HG02678 (cell line): ENCODE results near the gene OVOL3.
"Not testable (repeated sequence)": the region's sequence is repeated elsewhere in the genome, so short reads cannot be mapped to it uniquely, and the experiment has no call there.

ENCODE experiments used
- ATAC-seq: cut with Tn5 transposase; IDR thresholded peaks from one replicate; pipeline ENCODE4 v1.9.1; 2021; ENCODE audit warnings: mild to moderate bottlenecking, moderate library complexity; ENCODE audit not compliant: unreplicated experiment

OVOL3 gene

GRCh38 chr19:36125557-36125956, 14.6 kb downstream of the OVOL3 start:
- no peak for ATAC-seq

GRCh38 chr19:36128392-36128736, 17.4 kb downstream of the OVOL3 start:
- no peak for ATAC-seq

DNA sequence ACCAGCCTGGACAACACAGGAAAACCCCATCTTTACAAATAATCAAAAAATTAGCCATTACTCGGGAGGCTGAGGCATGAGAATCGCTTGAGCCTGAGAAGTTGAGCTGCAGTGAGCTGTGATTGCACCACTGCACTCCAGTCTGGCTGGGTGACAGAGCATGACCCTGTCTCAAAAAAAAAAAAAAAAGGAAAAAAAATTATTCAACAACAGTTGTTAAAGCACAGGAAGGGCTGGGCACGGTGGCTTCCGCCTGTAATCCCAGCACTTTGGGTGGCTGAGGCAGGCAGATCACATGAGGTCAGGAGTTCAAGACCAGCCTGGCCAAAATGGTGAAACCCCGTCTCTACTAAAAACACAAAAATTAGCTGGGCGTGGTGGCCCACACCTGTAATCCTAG, 20.3 kb downstream of the OVOL3 start:
- not testable (repeated sequence) for ATAC-seq

- not testable (repeated sequence) for ATAC-seq
These were observed 23.9 kb downstream of the OVOL3 start for GRCh38 chr19:36134867-36135266.

GRCh38 chr19:36136964-36137686, 26.2 kb downstream of the OVOL3 start:
- no peak for ATAC-seq

DNA sequence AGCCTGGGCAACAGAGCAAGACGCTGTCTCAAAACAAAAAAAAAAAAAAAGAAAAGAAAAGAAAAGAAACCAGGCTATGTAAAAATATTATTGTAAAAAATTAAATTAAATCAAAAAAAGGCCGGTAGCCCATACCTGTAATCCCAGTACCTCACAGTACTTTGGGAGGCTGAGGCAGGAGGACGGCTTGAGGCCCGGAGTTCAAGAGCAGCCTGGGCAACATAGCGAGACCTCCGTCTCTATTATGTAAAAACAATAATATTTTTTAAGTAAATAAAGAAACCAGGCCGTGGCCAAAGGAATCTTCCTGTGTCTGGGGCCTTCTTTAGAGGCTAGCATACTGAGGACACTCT, 28.2 kb downstream of the OVOL3 start:
- no peak for ATAC-seq

GRCh38 chr19:36139473-36140303, 28.7 kb downstream of the OVOL3 start, which contains the start of gene CAPNS1:
Gene CAPNS1 (plus strand): TSS chr19:36140066. CDS start chr19:36141012, 946 bp downstream.
- ATAC-seq = peak; percentile 86

GRCh38 chr19:36140304-36141038, 29.5 kb downstream of the OVOL3 start:
- no peak for ATAC-seq

DNA sequence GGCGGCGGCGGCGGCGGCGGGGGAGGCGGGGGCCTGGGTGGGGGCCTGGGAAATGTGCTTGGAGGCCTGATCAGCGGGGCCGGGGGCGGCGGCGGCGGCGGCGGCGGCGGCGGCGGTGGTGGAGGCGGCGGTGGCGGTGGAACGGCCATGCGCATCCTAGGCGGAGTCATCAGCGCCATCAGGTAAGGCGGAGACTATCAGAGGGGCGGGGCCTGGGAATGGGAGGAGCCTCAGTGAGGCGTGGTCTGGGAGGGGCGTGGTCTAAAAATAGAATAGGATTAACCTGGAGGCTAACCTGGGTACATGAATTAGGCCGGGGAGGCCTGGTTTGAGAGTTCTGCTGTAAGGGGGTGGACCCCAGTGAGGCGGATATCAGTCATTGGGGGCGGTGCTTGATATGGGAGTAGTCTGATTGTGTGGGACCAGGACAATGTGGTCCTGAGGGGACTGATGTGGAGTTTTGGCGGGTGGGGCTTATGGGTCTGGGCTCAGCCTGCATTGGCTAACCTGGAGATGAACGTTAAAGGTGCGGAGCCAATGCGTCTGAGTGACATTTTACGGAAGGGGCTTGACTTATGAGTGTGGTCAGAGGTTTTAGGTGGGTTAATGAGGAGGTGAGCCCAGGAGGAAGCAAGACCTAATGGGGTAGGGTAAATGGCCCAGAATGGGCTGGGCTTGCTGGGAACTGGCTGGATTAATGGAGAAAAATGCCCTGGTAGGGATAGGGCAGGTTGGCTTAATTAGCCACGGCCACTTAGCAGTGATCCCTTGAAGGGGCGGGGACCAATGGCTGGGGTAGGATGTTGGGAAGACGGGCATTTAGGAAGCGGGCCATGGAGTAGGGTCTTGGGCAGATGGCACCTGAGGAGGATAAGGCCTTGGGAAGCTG, 30.3 kb downstream of the OVOL3 start:
- ATAC-seq = peak; percentile 51

DNA sequence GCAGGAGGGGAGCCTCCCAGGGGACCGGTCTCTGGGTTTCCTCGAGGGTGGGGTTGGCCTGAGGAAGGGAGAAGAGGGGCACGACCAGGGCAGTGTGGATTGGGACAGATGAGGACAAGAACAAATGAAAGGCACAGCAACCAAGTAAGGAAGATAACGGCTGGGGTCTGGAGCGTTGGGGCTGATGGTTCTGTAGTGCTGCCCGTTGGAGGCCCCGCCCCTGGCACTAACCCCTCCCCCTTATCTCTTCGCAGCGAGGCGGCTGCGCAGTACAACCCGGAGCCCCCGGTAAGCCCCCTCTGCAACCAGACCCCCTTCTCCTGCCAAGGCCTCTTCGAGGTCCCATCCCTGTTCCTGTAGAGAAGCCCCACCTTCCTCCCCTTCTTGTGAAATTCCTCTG, 31.1 kb downstream of the OVOL3 start:
- ATAC-seq = no peak

- ATAC-seq = no peak
These were observed 31.6 kb downstream of the OVOL3 start for GRCh38 chr19:36142496-36142895.

DNA sequence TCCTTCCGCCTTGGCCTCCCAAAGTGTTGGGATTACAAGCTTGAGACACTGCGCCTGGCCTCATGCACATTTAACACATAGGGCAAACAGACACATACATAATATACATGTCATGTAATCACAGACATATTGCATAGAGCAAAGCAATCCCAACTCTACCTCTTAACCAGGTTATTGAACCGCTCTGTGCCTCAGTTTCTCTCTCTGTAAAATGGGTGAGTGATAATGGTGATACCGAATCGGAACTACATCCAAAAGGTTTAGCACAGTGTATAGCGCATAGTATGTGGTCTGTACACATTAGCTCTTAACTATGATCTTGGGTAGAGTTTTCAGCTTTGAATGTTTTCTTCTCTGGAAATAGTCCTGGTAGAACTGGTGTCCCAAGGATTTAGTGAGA, 33.7 kb downstream of the OVOL3 start:
- ATAC-seq = no peak

- ATAC-seq = no peak
These were observed 38.9 kb downstream of the OVOL3 start for GRCh38 chr19:36149673-36150406.

GRCh38 chr19:36150586-36150985, 39.6 kb downstream of the OVOL3 start:
- no peak for ATAC-seq

DNA sequence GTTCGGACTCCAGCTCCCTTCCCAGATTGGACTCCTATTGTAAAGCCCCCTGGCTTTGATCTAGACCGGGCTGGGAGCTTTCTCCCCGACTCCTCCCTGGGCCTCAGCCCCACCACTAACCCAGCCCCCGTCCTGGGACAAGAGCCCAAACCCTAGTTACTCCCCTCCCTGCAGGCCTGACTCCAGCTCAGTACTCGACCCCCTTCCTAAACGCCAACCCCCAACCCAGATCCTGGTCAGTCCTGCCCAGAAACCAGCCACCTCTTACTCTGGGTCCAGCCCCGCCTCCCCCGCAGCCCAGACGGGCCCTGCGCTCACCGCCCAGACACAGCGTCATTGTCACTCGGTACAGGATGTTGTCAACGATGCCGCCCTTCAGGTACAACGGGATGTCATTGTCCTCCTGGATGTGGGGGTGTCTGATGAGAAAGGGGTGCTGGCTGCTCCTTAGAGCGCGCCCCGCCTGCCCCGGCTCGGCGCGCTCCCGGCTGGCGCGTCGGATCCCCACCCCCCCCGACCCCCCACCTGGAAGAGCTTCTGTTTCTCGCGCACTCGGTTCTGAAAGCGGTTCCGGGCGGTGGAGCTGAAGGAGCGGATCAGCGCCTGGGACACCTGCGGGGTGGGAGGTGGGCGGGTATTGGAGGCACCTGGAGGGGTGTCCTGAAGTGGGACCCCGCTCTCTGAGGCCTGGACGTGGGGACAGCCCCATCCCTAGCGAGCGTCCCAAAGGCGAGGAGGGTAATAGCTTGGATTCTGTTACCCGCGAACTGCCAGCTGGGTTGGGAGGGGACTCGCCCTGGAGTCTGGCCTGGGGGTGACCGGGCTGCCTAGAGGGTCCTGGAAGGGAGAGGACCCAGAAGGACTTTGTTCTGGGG, 40.4 kb downstream of the OVOL3 start:
- ATAC-seq = no peak

GRCh38 chr19:36152019-36152351, 41.0 kb downstream of the OVOL3 start:
- ATAC-seq = no peak

GRCh38 chr19:36152352-36153091, 41.6 kb downstream of the OVOL3 start, which contains the start of gene COX7A1:
Gene COX7A1 (minus strand): TSS chr19:36152447. CDS start chr19:36152407, 40 bp downstream.
- ATAC-seq = no peak

DNA sequence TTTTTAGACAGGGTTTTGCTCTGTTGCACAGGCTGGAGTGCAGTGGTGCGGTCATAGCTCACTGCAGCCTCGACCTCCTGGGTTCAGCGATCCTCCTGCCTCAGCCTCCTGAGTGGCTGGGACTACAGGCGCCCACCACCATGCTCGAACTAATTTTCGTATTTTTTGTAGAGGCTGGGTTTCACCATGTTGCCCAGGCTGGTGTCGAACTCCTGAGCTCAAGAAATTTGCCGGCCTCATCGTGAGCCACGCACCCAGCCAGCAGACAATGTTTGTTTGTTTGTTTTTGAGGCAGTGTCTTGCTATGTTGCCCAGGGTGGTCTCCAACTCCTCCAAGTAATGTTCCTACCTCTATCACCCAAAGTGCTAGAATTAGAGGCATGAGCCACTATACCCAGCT, 42.2 kb downstream of the OVOL3 start:
- no peak for ATAC-seq
